IPS-18a (cell line): ENCODE results near the gene KLHL2.
"Not testable (repeated sequence)": the region's sequence is repeated elsewhere in the genome, so short reads cannot be mapped to it uniquely, and the experiment has no call there.

Experiments
- H3K27ac ChIP-seq: one replicate; pipeline ENCODE4 v1.5.1; 2013; ENCODE audit warnings: low read length
- H3K27me3 ChIP-seq: one replicate; pipeline ENCODE4 v1.6.1; 2013; ENCODE audit warnings: mild to moderate bottlenecking, low read length; ENCODE audit not compliant: control insufficient read depth, insufficient read depth
- H3K36me3 ChIP-seq: one replicate; pipeline ENCODE4 v1.6.1; 2013; ENCODE audit warnings: low read depth, low read length; ENCODE audit not compliant: control insufficient read depth
- H3K4me1 ChIP-seq: one replicate; pipeline ENCODE4 v1.6.1; 2013; ENCODE audit warnings: low read depth, low read length; ENCODE audit not compliant: control insufficient read depth
- H3K4me3 ChIP-seq: one replicate; pipeline ENCODE4 v1.5.1; 2013; ENCODE audit warnings: low read length
- H3K9ac ChIP-seq: one replicate; pipeline ENCODE4 v1.6.1; 2013; ENCODE audit warnings: mild to moderate bottlenecking, low read length, moderate library complexity
- H3K9me3 ChIP-seq: one replicate; pipeline ENCODE4 v1.6.1; 2013; ENCODE audit warnings: low read depth, low read length; ENCODE audit not compliant: control insufficient read depth

The KLHL2 gene

GRCh38 chr4:165203541-165204461 is 3.6 kb upstream of the KLHL2 start:
- Histone ChIP-seq H3K36me3 (no peaks in the 10 kb centered on the region), H3K9ac (no peak overlapping the region), H3K27me3 (peaks cover 23% of the 10 kb centered on the region), H3K27ac (no peak overlapping the region), H3K9me3 (no peaks in the 10 kb centered on the region), H3K4me1 (no peaks in the 10 kb centered on the region), H3K4me3 (no peak overlapping the region)

- peaks cover 30% of the 10 kb centered on the region for H3K27me3 ChIP-seq
- H3K9ac ChIP-seq = no peak overlapping the region
- no peak overlapping the region for H3K4me3 ChIP-seq
- H3K9me3 ChIP-seq = no peaks in the 10 kb centered on the region
- H3K4me1 ChIP-seq = no peaks in the 10 kb centered on the region
- no peak overlapping the region for H3K27ac ChIP-seq
- H3K36me3 ChIP-seq = no peaks in the 10 kb centered on the region
Measured at GRCh38 chr4:165204462-165204830, 2.9 kb upstream of the KLHL2 start.

GRCh38 chr4:165207016-165207430 is 338 bp upstream of the KLHL2 start:
- H3K27ac ChIP-seq = no peak overlapping the region
- no peaks in the 10 kb centered on the region for H3K36me3 ChIP-seq
- H3K9me3 ChIP-seq = no peaks in the 10 kb centered on the region
- H3K27me3 ChIP-seq = peaks cover 30% of the 10 kb centered on the region
- peak overlapping the region; percentile 14 for H3K9ac ChIP-seq
- peak overlapping the region; percentile 79 for H3K4me3 ChIP-seq
- H3K4me1 ChIP-seq = no peaks in the 10 kb centered on the region

- H3K4me3 ChIP-seq = peak overlapping the region; percentile 89
- no peaks in the 10 kb centered on the region for H3K4me1 ChIP-seq
- no peaks in the 10 kb centered on the region for H3K9me3 ChIP-seq
- no peaks in the 10 kb centered on the region for H3K36me3 ChIP-seq
- no peak overlapping the region for H3K27ac ChIP-seq
- peaks cover 30% of the 10 kb centered on the region for H3K27me3 ChIP-seq
- H3K9ac ChIP-seq = peak overlapping the region; percentile 72
Measured at GRCh38 chr4:165208221-165208652, 876 bp downstream of the KLHL2 start.

GRCh38 chr4:165208741-165209388 is 1.5 kb downstream of the KLHL2 start:
- H3K36me3 ChIP-seq = no peaks in the 10 kb centered on the region
- no peaks in the 10 kb centered on the region for H3K4me1 ChIP-seq
- H3K27me3 ChIP-seq = peaks cover 30% of the 10 kb centered on the region
- H3K9me3 ChIP-seq = no peaks in the 10 kb centered on the region
- peak overlapping the region; percentile 89 for H3K4me3 ChIP-seq
- no peak overlapping the region for H3K27ac ChIP-seq
- H3K9ac ChIP-seq = peak overlapping the region; percentile 72

- peaks cover 4% of the 10 kb centered on the region for H3K4me1 ChIP-seq
- H3K4me3 ChIP-seq = no peak overlapping the region
- H3K9ac ChIP-seq = no peak overlapping the region
- no peaks in the 10 kb centered on the region for H3K9me3 ChIP-seq
- H3K27ac ChIP-seq = no peak overlapping the region
- H3K27me3 ChIP-seq = peaks cover 30% of the 10 kb centered on the region
- H3K36me3 ChIP-seq = no peaks in the 10 kb centered on the region
Measured at GRCh38 chr4:165209796-165210195, 2.4 kb downstream of the KLHL2 start.

- Histone ChIP-seq H3K36me3 (no peaks in the 10 kb centered on the region), H3K9me3 (no peaks in the 10 kb centered on the region), H3K4me1 (peaks cover 4% of the 10 kb centered on the region), H3K27ac (no peak overlapping the region), H3K27me3 (peaks cover 30% of the 10 kb centered on the region), H3K4me3 (no peak overlapping the region), H3K9ac (no peak overlapping the region)
Measured at GRCh38 chr4:165210566-165210965, 3.2 kb downstream of the KLHL2 start.

GRCh38 chr4:165212647-165213046 is 5.3 kb downstream of the KLHL2 start:
- peaks cover 17% of the 10 kb centered on the region for H3K27me3 ChIP-seq
- H3K4me3 ChIP-seq, H3K9ac ChIP-seq, H3K9me3 ChIP-seq, H3K4me1 ChIP-seq, H3K36me3 ChIP-seq, H3K27ac ChIP-seq: not testable (repeated sequence)

- H3K4me1 ChIP-seq, H3K36me3 ChIP-seq, H3K9ac ChIP-seq, H3K4me3 ChIP-seq, H3K27ac ChIP-seq, H3K9me3 ChIP-seq: not testable (repeated sequence)
- peaks cover 11% of the 10 kb centered on the region for H3K27me3 ChIP-seq
Measured at GRCh38 chr4:165213404-165213803, 6.0 kb downstream of the KLHL2 start.

- H3K27me3 ChIP-seq, H3K4me3 ChIP-seq, H3K9me3 ChIP-seq, H3K4me1 ChIP-seq, H3K9ac ChIP-seq, H3K27ac ChIP-seq, H3K36me3 ChIP-seq: not testable (repeated sequence)
Measured at GRCh38 chr4:165213991-165214709, 6.8 kb downstream of the KLHL2 start.

GRCh38 chr4:165215034-165215751 is 7.8 kb downstream of the KLHL2 start:
- not testable (repeated sequence) for H3K36me3 ChIP-seq, H3K9ac ChIP-seq, H3K27me3 ChIP-seq, H3K4me3 ChIP-seq, H3K9me3 ChIP-seq, H3K27ac ChIP-seq, H3K4me1 ChIP-seq
